Activated CD8-positive, alpha-beta memory T cell treated with anti-CD3 and anti-CD28 coated beads for 24 hours (primary cell): ENCODE measurements around the gene MIPOL1.

ENCODE experiments used
- DNase-seq: peaks from one replicate; pipeline ENCODE4 v3.0.0-alpha.2; 2020

The MIPOL1 gene

GRCh38 chr14:37590428-37591139 is 392.8 kb downstream of the MIPOL1 start:
- DNase-seq = no peak

GRCh38 chr14:37591311-37591940 is 393.7 kb downstream of the MIPOL1 start:
- DNase-seq = no peak

- DNase-seq = no peak
These were observed 394.3 kb downstream of the MIPOL1 start for GRCh38 chr14:37591941-37592481.

- DNase-seq = no peak
These were observed 395.0 kb downstream of the MIPOL1 start for GRCh38 chr14:37592482-37593408.

GRCh38 chr14:37593511-37594237 is 395.9 kb downstream of the MIPOL1 start:
- DNase-seq = no peak

GRCh38 chr14:37594238-37594970 is 396.7 kb downstream of the MIPOL1 start:
- no peak for DNase-seq

GRCh38 chr14:37594971-37595808 is 397.5 kb downstream of the MIPOL1 start, which contains the start of the genes FOXA1 and TTC6:
Gene FOXA1, minus strand, starts transcription at chr14:37595249. Its CDS starts 277 bp downstream, at chr14:37594972.
Gene TTC6, plus strand, starts transcription at chr14:37595629. Its CDS starts 26,436 bp downstream, at chr14:37622065.
- DNase-seq = no peak

- DNase-seq = no peak
These were observed 398.3 kb downstream of the MIPOL1 start for GRCh38 chr14:37595809-37596621.

GRCh38 chr14:37596790-37597472 is 399.2 kb downstream of the MIPOL1 start:
- DNase-seq = no peak

GRCh38 chr14:37597538-37597913 is 399.8 kb downstream of the MIPOL1 start:
- no peak for DNase-seq

- no peak for DNase-seq
These were observed 400.4 kb downstream of the MIPOL1 start for GRCh38 chr14:37597914-37598746.

GRCh38 chr14:37598747-37599506 is 401.2 kb downstream of the MIPOL1 start:
- DNase-seq = no peak

GRCh38 chr14:37599507-37600368 is 402.0 kb downstream of the MIPOL1 start:
- DNase-seq = no peak

- no peak for DNase-seq
These were observed 403.4 kb downstream of the MIPOL1 start for GRCh38 chr14:37600880-37601741.

- no peak for DNase-seq
These were observed 404.1 kb downstream of the MIPOL1 start for GRCh38 chr14:37601865-37602264.
